Stimulated activated CD8-positive, alpha-beta memory T cell treated with anti-CD3 and anti-CD28 coated beads, Interleukin-7, amount 100 ng/mL, for 24 hours (primary cell): ENCODE measurements around the gene MAN2A1.

Source experiments
- DNase-seq: peaks from one replicate; pipeline ENCODE4 v3.0.0-alpha.2; 2020; ENCODE audit warnings: low read depth

The MAN2A1 gene

GRCh38 chr5:109682383-109682782, 7.3 kb upstream of the MAN2A1 start:
- no peak for DNase-seq

GRCh38 chr5:109685916-109686315, 3.8 kb upstream of the MAN2A1 start:
- no peak for DNase-seq

GRCh38 chr5:109688630-109688969, 1.1 kb upstream of the MAN2A1 start:
- DNase-seq, result no peak

- peak; percentile 42 for DNase-seq
These were observed 572 bp upstream of the MAN2A1 start for GRCh38 chr5:109688970-109689739.

- DNase-seq, result peak; percentile 5
These were observed 681 bp downstream of the MAN2A1 start for GRCh38 chr5:109690242-109690974.

GRCh38 chr5:109690975-109691574, 1.3 kb downstream of the MAN2A1 start:
- peak; percentile 9 for DNase-seq

- DNase-seq, result no peak
These were observed 2.3 kb downstream of the MAN2A1 start for GRCh38 chr5:109691996-109692395.

- no peak for DNase-seq
These were observed 3.1 kb downstream of the MAN2A1 start for GRCh38 chr5:109692852-109693251.

- no peak for DNase-seq
These were observed 4.0 kb downstream of the MAN2A1 start for GRCh38 chr5:109693535-109694400.

GRCh38 chr5:109694451-109694891, 4.7 kb downstream of the MAN2A1 start:
- no peak for DNase-seq

- DNase-seq, result no peak
These were observed 5.5 kb downstream of the MAN2A1 start for GRCh38 chr5:109695005-109695926.

- no peak for DNase-seq
These were observed 7.6 kb downstream of the MAN2A1 start for GRCh38 chr5:109697339-109697738.

GRCh38 chr5:109700516-109701153, 10.9 kb downstream of the MAN2A1 start:
- no peak for DNase-seq

- no peak for DNase-seq
These were observed 11.5 kb downstream of the MAN2A1 start for GRCh38 chr5:109701252-109701651.

- no peak for DNase-seq
These were observed 12.1 kb downstream of the MAN2A1 start for GRCh38 chr5:109701792-109702191.

GRCh38 chr5:109703166-109703565, 13.4 kb downstream of the MAN2A1 start:
- DNase-seq, result no peak

GRCh38 chr5:109703829-109704228, 14.1 kb downstream of the MAN2A1 start:
- DNase-seq, result no peak

GRCh38 chr5:109704282-109704952, 14.7 kb downstream of the MAN2A1 start:
- no peak for DNase-seq

GRCh38 chr5:109705596-109705995, 15.9 kb downstream of the MAN2A1 start:
- DNase-seq, result no peak

- DNase-seq, result no peak
These were observed 16.4 kb downstream of the MAN2A1 start for GRCh38 chr5:109706095-109706494.
